ENCODE results near the gene CLMN.

The CLMN gene

GRCh38 chr14:95304342-95304741 is 15.4 kb downstream of the CLMN start:
- no peak for DNase-seq (ENCODE audit: low read depth in 2 of 2, low spot score in 1 of 2)

GRCh38 chr14:95303552-95303951 is 16.2 kb downstream of the CLMN start:
- no peak for DNase-seq (ENCODE audit: low read depth in 2 of 2, low spot score in 1 of 2)

- no peak for DNase-seq (ENCODE audit: low read depth in 2 of 2, low spot score in 1 of 2)
These were observed 16.8 kb downstream of the CLMN start for GRCh38 chr14:95302667-95303506.

- no peak for DNase-seq (ENCODE audit: low read depth in 2 of 2, low spot score in 1 of 2)
These were observed 18.1 kb downstream of the CLMN start for GRCh38 chr14:95301527-95302187.

GRCh38 chr14:95300697-95301526 is 18.8 kb downstream of the CLMN start:
- DNase-seq (ENCODE audit: low read depth in 2 of 2, low spot score in 1 of 2): no peak

GRCh38 chr14:95300002-95300696 is 19.6 kb downstream of the CLMN start:
- no peak for DNase-seq (ENCODE audit: low read depth in 2 of 2, low spot score in 1 of 2)

- no peak for DNase-seq (ENCODE audit: low read depth in 2 of 2, low spot score in 1 of 2)
These were observed 20.4 kb downstream of the CLMN start for GRCh38 chr14:95299271-95299670.

- DNase-seq (ENCODE audit: low read depth in 2 of 2, low spot score in 1 of 2): no peak
These were observed 21.9 kb downstream of the CLMN start for GRCh38 chr14:95297832-95298231.

GRCh38 chr14:95296966-95297365 is 22.7 kb downstream of the CLMN start:
- DNase-seq (ENCODE audit: low read depth in 2 of 2, low spot score in 1 of 2): no peak

GRCh38 chr14:95295600-95296376 is 23.9 kb downstream of the CLMN start:
- DNase-seq (ENCODE audit: low read depth in 2 of 2, low spot score in 1 of 2): no peak

- DNase-seq (ENCODE audit: low read depth in 2 of 2, low spot score in 1 of 2): no peak
These were observed 24.7 kb downstream of the CLMN start for GRCh38 chr14:95294834-95295599.

- DNase-seq (ENCODE audit: low read depth in 2 of 2, low spot score in 1 of 2): no peak
These were observed 25.4 kb downstream of the CLMN start for GRCh38 chr14:95294320-95294719.

GRCh38 chr14:95293449-95293848 is 26.3 kb downstream of the CLMN start:
- no peak for DNase-seq (ENCODE audit: low read depth in 2 of 2, low spot score in 1 of 2)

GRCh38 chr14:95292660-95293425 is 26.9 kb downstream of the CLMN start:
- no peak for DNase-seq (ENCODE audit: low read depth in 2 of 2, low spot score in 1 of 2)

GRCh38 chr14:95291859-95292542 is 27.7 kb downstream of the CLMN start:
- no peak for DNase-seq (ENCODE audit: low read depth in 2 of 2, low spot score in 1 of 2)

- no peak for DNase-seq (ENCODE audit: low read depth in 2 of 2, low spot score in 1 of 2)
These were observed 28.8 kb downstream of the CLMN start for GRCh38 chr14:95290871-95291431.

- DNase-seq (ENCODE audit: low read depth in 2 of 2, low spot score in 1 of 2): no peak
These were observed 29.7 kb downstream of the CLMN start for GRCh38 chr14:95290021-95290420.

All from stimulated activated CD8-positive, alpha-beta memory T cell treated with anti-CD3 and anti-CD28 coated beads, Interleukin-4, amount 100 ng/mL, for 1 hour (primary cell).